Globus pallidus (tissue), 1 donor: Measurements from ENCODE around the gene GGA1.

Experiments
- DNase-seq: peaks from one replicate; pipeline ENCODE4 v3.0.0-alpha.2; 2015; ENCODE audit warnings: low spot score

Gene GGA1

GRCh38 chr22:37674951-37675929 is 66.6 kb downstream of the GGA1 start, which contains the start of gene LGALS1:
TSS of gene LGALS1 (plus strand) at chr22:37675636. CDS start at chr22:37675703, 67 bp downstream.
- peak; percentile 87 for DNase-seq

- no peak for DNase-seq
These were observed 67.5 kb downstream of the GGA1 start for GRCh38 chr22:37675930-37676735.

- no peak for DNase-seq
These were observed 68.3 kb downstream of the GGA1 start for GRCh38 chr22:37676736-37677492.

GRCh38 chr22:37677493-37677974 is 68.9 kb downstream of the GGA1 start:
- no peak for DNase-seq

- DNase-seq = no peak
These were observed 69.7 kb downstream of the GGA1 start for GRCh38 chr22:37678372-37678771.

GRCh38 chr22:37679670-37680069 is 71.0 kb downstream of the GGA1 start:
- DNase-seq = no peak

GRCh38 chr22:37680191-37680851 is 71.7 kb downstream of the GGA1 start:
- DNase-seq = no peak

- DNase-seq = no peak
These were observed 72.4 kb downstream of the GGA1 start for GRCh38 chr22:37681001-37681424.

GRCh38 chr22:37681556-37682049 is 73.0 kb downstream of the GGA1 start:
- no peak for DNase-seq
